ENCODE data around the gene TAGLN3.

TAGLN3 gene

DNA sequence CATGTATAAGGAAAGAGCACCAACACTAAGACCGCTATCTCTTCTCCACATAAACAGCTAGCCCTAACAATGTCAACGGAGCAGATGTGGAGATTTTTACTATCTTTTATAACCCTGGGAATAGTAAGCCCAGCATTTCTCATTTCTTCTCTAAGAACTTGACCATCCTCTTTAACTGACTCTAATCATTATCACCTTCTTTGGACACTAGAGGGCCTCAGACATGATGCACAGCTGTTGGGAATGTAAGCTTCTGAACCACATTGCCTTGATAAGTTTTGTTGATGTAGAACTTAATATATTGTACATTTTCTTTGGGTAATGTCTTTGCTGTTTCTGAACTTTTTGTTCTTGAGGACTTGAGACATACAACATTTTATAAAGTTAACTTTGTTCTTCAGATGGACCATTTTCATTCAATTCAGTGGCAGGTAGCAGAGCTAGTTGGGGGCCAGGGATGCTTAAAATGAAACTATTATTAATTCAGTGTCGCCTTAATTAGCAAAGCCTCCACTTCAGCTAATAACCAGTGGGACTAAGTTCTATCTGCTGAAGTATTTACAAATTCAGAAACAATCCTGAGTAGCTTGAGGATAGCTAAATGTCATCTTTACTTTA lies 9.6 kb upstream of the TAGLN3 start:
- DNase-seq (ENCODE audit: insufficient read length, low spot score) = no peak

DNA sequence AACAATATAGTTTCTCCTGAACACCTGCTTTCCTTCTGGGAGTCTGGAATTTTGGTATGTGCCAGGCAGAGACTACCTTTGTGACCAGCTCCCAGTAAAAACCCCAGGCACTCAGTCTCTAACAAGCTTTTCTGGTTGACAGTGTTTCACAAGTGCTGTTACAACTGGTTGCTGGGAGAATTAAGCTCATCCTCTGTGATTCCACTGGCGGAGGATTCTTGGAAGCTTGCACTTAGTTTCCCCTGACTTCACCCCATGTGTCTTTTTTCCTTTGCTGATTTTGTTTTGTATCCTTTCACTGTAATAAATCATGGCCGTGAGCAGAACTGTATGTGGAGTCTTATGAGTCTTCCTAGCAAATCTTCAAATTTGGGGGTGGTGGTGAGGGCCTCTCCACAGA lies 5.7 kb upstream of the TAGLN3 start:
- TF ChIP-seq TAF1 (IDR thresholded peaks at IDR 0.05; ENCODE audit: low read depth, low read length) (no peak), SPI1 (IDR thresholded peaks at IDR 0.05; ENCODE audit: low read depth, low read length) (no peak), POU2F2 (IDR thresholded peaks at IDR 0.05; ENCODE audit: low read depth, low read length) (no peak), POLR2AphosphoS5 (IDR thresholded peaks at IDR 0.05; ENCODE audit: low read depth, low read length) (no peak), POLR2A (IDR thresholded peaks at IDR 0.05; ENCODE audit: low read depth, low read length) (no peak), PAX5 (IDR thresholded peaks at IDR 0.05; ENCODE audit: insufficient read depth, low read length, severe bottlenecking) (no peak)
- no peak for FAIRE-seq
- DNase-seq (ENCODE audit: insufficient read length, low spot score) = no peak

More for the DNA sequence above, 9.6 kb upstream of the TAGLN3 start:
- TF ChIP-seq POU2F2 (IDR thresholded peaks at IDR 0.05; ENCODE audit: low read depth, low read length) (no peak), SPI1 (IDR thresholded peaks at IDR 0.05; ENCODE audit: low read depth, low read length) (no peak), POLR2AphosphoS5 (IDR thresholded peaks at IDR 0.05; ENCODE audit: low read depth, low read length) (no peak), TAF1 (IDR thresholded peaks at IDR 0.05; ENCODE audit: low read depth, low read length) (no peak), POLR2A (IDR thresholded peaks at IDR 0.05; ENCODE audit: low read depth, low read length) (no peak), PAX5 (IDR thresholded peaks at IDR 0.05; ENCODE audit: insufficient read depth, low read length, severe bottlenecking) (no peak)
- peak; percentile 81 for FAIRE-seq

DNA sequence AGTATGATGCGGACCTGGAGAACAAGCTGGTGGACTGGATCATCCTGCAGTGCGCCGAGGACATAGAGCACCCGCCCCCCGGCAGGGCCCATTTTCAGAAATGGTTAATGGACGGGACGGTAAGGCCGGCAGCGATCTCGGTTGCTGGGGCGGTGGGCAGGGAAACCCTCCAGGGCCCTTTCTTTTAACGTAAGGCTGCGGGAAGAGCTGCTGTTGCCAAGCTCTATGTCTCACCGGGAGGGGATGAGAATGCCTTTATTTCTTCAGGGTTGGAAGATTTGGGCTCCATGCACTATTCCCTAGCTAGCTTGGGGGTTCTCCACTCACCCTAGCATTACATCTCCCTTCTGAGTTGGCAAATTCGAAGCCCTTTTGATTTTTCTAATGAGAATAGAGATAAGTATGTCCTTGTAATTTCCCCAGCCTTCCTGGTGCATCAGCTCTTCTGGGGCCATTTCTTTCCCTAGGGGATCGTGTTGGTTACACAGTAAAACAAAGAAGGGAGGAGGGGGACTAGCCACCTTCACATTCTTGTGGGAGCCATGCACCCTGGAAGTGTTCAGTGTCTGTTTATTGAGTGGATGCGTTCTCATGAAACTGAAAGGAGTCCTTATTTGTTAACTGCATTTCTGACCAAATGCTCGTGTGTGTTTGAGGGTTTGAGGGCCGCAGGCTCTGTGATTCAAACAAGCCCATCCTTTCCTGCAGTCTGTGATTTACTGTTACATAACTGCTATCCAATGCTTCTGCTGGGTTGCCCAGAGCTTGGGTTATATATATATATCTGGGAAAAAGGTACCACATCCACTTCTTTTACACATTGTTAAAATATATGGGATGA lies 982 bp downstream of the TAGLN3 start:
- DNase-seq (ENCODE audit: insufficient read length, low spot score) (no peak), FAIRE-seq (no peak)
- no peak for TF ChIP-seq PAX5 (IDR thresholded peaks at IDR 0.05; ENCODE audit: insufficient read depth, low read length, severe bottlenecking)
- TF ChIP-seq TAF1 (IDR thresholded peaks at IDR 0.05; ENCODE audit: low read depth, low read length) = no peak
- TF ChIP-seq POLR2A (IDR thresholded peaks at IDR 0.05; ENCODE audit: low read depth, low read length) = no peak
- TF ChIP-seq POLR2AphosphoS5 (IDR thresholded peaks at IDR 0.05; ENCODE audit: low read depth, low read length) = no peak
- no peak for TF ChIP-seq SPI1 (IDR thresholded peaks at IDR 0.05; ENCODE audit: low read depth, low read length)
- no peak for TF ChIP-seq POU2F2 (IDR thresholded peaks at IDR 0.05; ENCODE audit: low read depth, low read length)

DNA sequence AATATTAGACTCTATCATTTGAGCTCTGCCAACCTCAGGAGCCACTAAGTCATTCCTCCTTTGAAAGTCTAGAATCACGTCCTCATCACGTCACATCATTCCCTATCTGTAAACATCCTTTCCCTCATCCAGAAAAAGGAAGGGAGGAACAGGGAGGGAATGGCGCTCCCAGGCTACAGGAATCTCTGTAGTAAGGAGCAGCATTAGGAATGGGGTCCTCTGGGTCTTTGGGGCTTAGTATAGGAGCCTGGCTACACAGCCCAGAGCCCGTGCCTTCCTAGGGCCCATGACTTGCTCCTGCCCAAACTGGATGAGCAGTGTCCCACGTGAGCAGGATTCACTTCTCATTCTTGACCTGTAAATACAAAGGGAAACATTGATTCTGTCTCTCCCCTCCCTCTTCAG lies 1.6 kb downstream of the TAGLN3 start:
- FAIRE-seq (no peak), DNase-seq (ENCODE audit: insufficient read length, low spot score) (no peak)
- TF ChIP-seq SPI1 (IDR thresholded peaks at IDR 0.05; ENCODE audit: low read depth, low read length) (no peak), POU2F2 (IDR thresholded peaks at IDR 0.05; ENCODE audit: low read depth, low read length) (no peak), PAX5 (IDR thresholded peaks at IDR 0.05; ENCODE audit: insufficient read depth, low read length, severe bottlenecking) (no peak), POLR2A (IDR thresholded peaks at IDR 0.05; ENCODE audit: low read depth, low read length) (no peak), TAF1 (IDR thresholded peaks at IDR 0.05; ENCODE audit: low read depth, low read length) (no peak), POLR2AphosphoS5 (IDR thresholded peaks at IDR 0.05; ENCODE audit: low read depth, low read length) (no peak)

- TF ChIP-seq POU2F2 (IDR thresholded peaks at IDR 0.05; ENCODE audit: low read depth, low read length) = no peak
- no peak for TF ChIP-seq TAF1 (IDR thresholded peaks at IDR 0.05; ENCODE audit: low read depth, low read length)
- no peak for TF ChIP-seq PAX5 (IDR thresholded peaks at IDR 0.05; ENCODE audit: insufficient read depth, low read length, severe bottlenecking)
- TF ChIP-seq POLR2A (IDR thresholded peaks at IDR 0.05; ENCODE audit: low read depth, low read length) = no peak
- TF ChIP-seq POLR2AphosphoS5 (IDR thresholded peaks at IDR 0.05; ENCODE audit: low read depth, low read length) = no peak
- TF ChIP-seq SPI1 (IDR thresholded peaks at IDR 0.05; ENCODE audit: low read depth, low read length) = no peak
- no peak for DNase-seq (ENCODE audit: insufficient read length, low spot score)
- FAIRE-seq = no peak
Observed at GRCh38 chr3:112000966-112001365, 2.2 kb downstream of the TAGLN3 start.

- DNase-seq (ENCODE audit: insufficient read length, low spot score) (no peak), FAIRE-seq (no peak)
- TF ChIP-seq TAF1 (IDR thresholded peaks at IDR 0.05; ENCODE audit: low read depth, low read length) (no peak), SPI1 (IDR thresholded peaks at IDR 0.05; ENCODE audit: low read depth, low read length) (no peak), POLR2AphosphoS5 (IDR thresholded peaks at IDR 0.05; ENCODE audit: low read depth, low read length) (no peak), POU2F2 (IDR thresholded peaks at IDR 0.05; ENCODE audit: low read depth, low read length) (no peak), POLR2A (IDR thresholded peaks at IDR 0.05; ENCODE audit: low read depth, low read length) (no peak), PAX5 (IDR thresholded peaks at IDR 0.05; ENCODE audit: insufficient read depth, low read length, severe bottlenecking) (no peak)
Observed at GRCh38 chr3:112001526-112001925, 2.8 kb downstream of the TAGLN3 start.

- FAIRE-seq (no peak), DNase-seq (ENCODE audit: insufficient read length, low spot score) (no peak)
- TF ChIP-seq POLR2AphosphoS5 (IDR thresholded peaks at IDR 0.05; ENCODE audit: low read depth, low read length) (no peak), PAX5 (IDR thresholded peaks at IDR 0.05; ENCODE audit: insufficient read depth, low read length, severe bottlenecking) (no peak), POU2F2 (IDR thresholded peaks at IDR 0.05; ENCODE audit: low read depth, low read length) (no peak), POLR2A (IDR thresholded peaks at IDR 0.05; ENCODE audit: low read depth, low read length) (no peak), SPI1 (IDR thresholded peaks at IDR 0.05; ENCODE audit: low read depth, low read length) (no peak), TAF1 (IDR thresholded peaks at IDR 0.05; ENCODE audit: low read depth, low read length) (no peak)
Observed at GRCh38 chr3:112002096-112002971, 3.6 kb downstream of the TAGLN3 start.

DNA sequence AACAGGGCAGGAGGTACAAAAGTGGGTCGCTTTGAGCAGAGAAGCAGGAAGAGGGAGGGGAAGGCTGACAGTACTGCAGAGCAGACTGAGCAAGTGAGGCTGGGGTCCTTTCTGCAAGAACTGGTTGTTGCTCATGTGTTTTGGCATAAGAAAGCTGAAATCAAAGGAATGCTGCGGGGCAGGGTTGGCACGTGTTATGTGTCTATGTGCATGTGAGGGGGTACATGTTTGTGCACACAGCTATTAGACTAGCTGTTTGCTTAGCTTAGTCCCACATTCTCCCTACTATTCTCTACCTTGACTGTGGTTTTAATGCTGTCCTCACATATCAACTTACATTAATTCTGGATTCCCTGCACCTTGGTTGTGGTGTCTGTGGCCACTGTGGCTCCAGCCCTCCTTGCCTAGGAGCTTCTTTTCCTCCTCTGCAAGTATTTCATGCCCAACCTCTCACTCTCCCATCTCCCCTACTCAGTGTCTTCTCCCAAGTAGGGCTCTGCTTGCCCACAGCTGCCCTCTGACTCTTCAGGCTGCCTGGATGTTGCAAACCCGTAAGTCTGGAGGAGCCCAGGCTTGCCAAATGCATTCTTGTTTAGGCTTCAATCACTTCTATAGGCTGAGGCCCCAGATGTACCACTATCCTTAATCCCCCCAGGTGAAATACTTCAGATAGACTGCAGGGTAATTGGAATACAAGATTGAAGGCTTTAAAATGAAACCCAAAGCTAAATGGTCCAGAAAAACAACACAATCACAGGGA lies 4.8 kb downstream of the TAGLN3 start:
- FAIRE-seq (no peak), DNase-seq (ENCODE audit: insufficient read length, low spot score) (no peak)
- TF ChIP-seq POLR2A (IDR thresholded peaks at IDR 0.05; ENCODE audit: low read depth, low read length) (no peak), PAX5 (IDR thresholded peaks at IDR 0.05; ENCODE audit: insufficient read depth, low read length, severe bottlenecking) (no peak), SPI1 (IDR thresholded peaks at IDR 0.05; ENCODE audit: low read depth, low read length) (no peak), POLR2AphosphoS5 (IDR thresholded peaks at IDR 0.05; ENCODE audit: low read depth, low read length) (no peak), TAF1 (IDR thresholded peaks at IDR 0.05; ENCODE audit: low read depth, low read length) (no peak), POU2F2 (IDR thresholded peaks at IDR 0.05; ENCODE audit: low read depth, low read length) (no peak)
